Measurements from ENCODE around the gene LGR4.

DNA sequence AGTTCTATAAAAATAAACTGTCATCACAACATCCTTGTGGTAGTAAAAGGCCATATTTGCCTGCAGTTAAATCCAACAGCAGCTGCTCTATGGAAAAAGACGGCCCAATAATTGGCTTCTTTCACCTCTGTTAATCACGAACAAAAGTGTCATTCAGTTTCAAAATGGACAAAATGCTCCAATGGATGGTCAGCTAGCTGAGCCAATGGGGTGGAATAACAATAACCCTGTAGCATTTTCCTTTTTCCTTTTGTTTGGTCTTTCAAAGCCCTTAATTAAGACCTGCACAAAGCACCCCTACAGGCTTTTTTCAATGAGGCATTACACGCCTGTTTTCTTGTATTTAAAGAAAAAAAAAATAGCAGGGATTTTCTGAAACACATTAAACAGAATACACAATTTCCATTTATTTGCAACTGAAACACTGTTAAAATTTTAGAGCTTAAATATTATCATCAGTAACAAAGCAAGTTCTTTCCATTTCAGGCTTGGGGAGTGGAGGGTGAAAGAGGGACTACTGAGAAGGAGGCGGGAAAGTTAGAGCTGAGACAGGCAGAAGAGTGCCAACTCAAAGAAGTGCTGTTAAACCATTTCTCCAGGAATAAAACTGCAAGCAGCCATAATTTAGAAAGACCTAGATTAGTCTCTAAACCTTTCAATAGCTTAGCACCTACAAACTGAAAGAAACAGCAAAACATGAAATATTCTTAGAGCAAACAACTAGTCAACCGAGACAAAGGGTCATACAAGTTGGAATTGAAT lies 28.7 kb downstream of the LGR4 start:
- TF ChIP-seq POLR2A (IDR thresholded peaks at IDR 0.05): no peak
- TF ChIP-seq, protein P1, sequence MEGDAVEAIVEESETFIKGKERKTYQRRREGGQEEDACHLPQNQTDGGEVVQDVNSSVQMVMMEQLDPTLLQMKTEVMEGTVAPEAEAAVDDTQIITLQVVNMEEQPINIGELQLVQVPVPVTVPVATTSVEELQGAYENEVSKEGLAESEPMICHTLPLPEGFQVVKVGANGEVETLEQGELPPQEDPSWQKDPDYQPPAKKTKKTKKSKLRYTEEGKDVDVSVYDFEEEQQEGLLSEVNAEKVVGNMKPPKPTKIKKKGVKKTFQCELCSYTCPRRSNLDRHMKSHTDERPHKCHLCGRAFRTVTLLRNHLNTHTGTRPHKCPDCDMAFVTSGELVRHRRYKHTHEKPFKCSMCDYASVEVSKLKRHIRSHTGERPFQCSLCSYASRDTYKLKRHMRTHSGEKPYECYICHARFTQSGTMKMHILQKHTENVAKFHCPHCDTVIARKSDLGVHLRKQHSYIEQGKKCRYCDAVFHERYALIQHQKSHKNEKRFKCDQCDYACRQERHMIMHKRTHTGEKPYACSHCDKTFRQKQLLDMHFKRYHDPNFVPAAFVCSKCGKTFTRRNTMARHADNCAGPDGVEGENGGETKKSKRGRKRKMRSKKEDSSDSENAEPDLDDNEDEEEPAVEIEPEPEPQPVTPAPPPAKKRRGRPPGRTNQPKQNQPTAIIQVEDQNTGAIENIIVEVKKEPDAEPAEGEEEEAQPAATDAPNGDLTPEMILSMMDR (IDR thresholded peaks at IDR 0.05): no peak
